RPMI8226 (cell line): ENCODE data around the gene MINPP1.

Experiments
- DNase-seq: peaks from one replicate; pipeline ENCODE4 v3.0.0-alpha.2; 2015

MINPP1 gene

DNA sequence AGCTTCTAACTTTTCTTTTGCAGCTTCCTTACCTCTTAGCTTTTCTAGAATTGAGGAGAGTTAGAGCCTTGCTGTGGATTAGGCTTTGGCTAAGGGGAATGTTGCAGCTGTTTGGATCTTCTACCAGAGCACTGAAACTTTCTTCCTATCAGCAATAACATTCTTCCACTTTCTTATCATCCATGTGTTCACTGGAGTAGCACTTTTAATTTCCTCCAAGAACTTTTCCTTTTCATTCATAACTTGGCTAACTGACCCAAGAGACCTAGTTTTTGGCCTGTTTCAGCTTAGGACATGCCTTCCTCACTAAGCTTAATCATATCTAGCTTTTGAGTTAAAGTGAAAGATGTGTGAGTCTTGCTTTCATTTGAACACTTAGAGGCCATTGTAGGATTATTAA is 19.6 kb downstream of the MINPP1 start:
- no peak for DNase-seq

DNA sequence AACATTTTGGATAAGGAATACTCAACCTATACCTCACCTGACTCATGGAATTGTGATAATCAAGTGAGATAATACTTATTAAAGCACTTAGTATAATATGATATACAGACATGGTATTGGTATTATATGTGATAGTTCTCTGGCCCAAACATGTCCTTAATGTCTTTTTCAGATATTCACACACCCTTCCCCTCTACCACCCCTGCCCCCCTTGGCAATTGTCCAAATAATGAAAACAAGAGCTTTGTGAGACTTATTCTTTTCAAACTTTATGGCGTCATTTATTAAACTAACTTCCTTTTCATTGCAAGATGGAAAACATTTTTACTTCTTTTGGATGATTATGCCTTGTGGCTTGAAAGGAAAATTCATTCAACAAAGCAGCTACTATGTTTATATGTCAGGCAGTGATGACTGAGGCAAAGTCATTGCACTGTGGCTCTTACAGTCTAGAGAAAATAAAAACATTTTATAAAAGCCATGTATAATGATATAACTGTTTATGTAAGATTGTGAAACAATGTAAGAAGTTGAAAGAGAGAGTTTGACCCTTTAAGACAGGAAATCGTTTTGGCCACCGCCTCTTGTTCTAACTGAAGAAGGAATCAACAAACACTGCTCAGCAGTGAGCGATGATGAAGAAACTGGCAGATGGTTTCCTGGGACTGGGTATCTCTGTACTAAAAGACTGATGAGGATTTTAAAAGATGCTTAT is 27.4 kb downstream of the MINPP1 start:
- DNase-seq, result no peak

DNA sequence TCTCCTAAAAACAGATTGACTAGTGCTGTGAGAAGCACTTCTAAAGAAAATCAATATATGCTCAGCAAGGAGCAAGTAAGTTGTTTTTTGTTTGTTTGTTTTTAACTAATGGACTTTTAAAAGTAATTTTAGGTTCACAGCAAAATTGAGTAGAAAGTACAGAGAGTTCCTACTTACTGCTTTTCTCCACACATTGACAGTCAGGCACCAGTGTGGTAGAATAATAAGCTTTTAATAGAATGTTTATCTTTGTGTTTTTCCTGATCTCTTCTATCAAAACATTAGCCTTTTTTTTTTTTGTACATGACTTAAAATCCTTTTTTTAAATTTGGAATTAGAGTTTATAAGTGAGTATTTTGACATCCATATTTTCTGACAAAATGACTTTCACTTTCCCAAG is 28.0 kb downstream of the MINPP1 start:
- no peak for DNase-seq

DNA sequence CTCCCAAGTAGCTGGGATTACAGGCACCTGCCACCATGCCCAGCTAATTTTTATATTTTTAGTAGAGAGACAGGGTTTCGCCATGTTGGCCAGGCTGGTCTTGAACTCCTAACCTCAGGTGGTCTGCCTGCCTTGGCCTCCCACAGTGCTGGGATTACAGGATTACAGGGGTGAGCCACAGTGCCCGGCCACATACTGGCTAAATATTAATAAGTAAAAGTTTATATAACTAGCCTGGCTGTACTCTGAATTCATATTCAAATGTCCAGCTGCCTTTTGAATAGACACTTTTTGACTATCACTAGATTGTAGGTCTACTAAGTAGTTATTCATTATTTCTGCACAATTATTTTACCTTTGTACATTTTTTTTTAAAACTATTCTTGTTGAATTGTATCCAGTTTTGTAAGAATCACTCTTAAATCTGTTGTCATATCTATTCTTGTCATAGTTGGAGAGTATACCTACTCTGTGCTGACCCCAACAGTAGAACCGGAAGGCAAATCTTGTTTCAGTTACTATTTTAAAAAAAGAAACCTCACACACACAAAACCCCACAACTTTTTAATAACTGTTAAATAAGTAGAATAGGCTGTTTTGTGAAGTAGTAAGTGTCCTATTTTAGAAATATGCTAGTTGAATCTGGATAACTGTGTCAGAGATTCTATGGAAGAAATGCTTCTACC is 29.6 kb downstream of the MINPP1 start:
- DNase-seq, result no peak

DNA sequence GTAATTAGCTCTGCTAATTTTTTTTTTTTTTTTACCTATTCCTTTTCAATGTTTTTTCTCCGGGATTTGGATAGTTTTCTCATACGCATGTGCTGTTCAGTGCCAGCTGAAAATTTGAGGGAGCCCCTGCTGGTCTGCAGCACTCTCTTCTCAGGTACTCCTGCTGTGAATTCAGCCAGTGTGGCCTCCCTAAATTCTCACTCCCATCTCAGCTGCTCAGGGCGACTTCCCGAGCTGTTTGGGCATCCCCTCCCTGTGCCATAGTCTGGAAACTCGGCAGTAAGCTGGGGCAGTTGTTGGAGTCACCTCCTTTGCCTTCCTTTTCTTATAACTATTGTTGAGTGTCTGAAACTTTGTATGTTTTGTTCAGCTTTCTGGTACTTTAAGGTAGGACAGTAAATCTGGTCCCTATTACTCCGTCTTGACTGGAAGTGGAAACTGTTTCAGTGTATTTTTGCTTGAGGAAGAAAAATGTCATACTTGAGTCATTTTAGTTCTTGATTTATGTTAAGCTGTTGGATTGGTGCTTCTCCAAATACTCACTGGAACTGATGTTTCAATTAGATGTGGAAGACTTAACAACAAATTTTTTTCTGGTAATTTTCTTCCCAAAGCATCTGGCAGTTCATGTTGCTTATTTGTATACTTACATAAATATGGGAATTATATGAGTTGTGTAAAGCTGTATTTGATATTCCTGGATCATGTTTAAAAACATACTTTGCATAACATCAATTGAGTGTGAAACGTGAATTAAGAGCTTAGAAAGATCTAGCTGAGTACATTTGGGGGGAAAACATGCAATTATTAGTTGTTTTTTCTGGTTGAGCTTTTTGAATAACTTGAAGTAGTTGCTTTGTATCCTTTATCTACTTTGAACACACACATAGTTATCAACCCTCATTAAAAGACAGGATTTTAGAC is 33.7 kb downstream of the MINPP1 start:
- DNase-seq, result no peak

DNA sequence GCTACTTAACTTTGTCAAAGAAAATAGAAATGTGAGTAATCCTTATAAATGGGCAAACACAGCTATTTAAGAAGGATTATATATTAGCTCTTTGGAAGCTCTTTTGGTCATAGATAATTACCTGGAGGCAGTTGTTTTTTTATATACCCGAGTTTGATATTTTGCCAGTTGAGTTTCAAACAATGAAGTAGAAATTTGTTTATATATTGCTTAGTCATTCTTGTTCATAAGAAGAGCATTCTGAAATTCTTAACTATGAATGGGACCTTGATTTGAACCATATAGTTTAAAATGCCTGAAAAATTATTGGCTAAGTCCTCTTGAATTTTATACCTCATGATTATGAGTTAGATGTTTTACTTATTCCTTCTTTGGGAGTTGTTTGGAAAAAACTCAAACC is 36.4 kb downstream of the MINPP1 start:
- no peak for DNase-seq

DNA sequence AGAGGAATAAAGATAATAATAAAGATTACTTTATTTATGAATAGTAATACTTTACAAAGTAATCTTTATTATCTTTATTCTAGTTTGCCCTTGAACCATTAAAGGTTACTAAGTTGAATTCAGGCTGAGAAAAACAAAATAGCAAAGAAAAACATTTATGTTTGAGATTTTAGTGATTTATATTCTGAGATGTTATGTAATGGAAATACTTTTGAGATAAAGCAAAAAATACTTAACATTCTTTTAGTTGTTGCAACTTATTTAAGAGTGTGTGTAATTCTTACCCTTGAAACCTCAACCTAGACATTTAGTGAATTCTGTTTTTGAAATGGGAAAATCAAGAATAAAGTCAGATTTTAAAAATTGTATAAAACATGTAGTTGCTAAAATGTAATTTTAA is 40.0 kb downstream of the MINPP1 start:
- no peak for DNase-seq

DNA sequence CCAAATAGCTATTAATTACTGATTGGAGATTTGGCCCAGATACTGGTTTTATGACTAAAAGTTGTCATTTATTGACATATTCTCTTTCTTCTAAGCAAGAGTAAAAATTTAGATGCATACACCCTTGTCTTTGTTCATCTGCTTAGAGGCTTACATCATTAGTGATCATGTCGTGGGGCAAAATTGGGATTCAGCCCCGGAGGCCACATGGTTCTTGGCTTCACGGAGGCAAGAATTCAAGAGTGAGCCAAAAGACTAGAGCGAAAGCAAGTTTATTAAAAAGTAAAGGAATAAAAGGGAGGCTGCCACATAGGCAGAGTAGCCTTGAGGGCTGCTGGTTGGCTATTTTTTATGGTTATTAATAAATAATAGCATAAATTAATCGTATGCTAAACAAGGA is 41.1 kb downstream of the MINPP1 start:
- no peak for DNase-seq

DNA sequence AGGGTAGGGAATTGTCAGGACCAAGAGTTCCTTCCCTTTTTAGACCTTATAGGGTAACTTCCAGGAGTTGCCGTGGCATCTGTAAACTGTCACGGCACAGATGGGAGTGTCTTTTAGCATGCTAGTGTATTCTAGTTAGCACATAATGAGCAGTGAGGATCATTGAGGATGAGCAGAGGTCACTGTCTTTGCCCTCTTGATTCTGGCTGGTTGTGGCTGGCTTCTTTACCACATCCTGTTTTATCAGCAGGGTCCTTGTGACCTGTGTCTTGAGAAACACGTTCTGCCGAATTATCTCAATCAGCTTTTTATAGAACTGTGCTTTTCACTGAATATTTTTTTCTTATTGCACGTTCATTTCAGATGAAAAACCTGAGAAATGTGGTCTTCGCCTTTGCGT is 41.5 kb downstream of the MINPP1 start:
- DNase-seq, result no peak

DNA sequence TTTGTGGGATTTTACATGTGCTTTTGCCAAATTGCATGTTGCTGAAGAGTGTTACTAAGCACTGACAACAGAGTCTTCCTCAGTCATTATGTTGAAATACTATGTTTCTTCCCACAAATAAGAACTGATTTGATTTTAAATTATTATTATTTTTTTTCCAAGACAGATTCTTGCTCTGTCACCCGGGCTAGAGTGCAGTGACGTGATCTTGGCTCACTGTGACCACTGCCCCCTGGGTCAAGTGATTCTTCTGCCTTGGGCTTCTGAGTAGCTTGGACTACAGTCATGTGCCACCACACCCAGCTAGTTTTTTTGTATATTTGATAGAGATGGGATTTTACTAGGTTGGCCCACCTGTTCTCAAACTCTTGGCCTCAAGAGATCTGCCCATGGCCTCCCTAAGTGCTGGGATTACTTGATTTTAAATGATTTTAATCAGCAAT is 42.3 kb downstream of the MINPP1 start:
- DNase-seq, result no peak

DNA sequence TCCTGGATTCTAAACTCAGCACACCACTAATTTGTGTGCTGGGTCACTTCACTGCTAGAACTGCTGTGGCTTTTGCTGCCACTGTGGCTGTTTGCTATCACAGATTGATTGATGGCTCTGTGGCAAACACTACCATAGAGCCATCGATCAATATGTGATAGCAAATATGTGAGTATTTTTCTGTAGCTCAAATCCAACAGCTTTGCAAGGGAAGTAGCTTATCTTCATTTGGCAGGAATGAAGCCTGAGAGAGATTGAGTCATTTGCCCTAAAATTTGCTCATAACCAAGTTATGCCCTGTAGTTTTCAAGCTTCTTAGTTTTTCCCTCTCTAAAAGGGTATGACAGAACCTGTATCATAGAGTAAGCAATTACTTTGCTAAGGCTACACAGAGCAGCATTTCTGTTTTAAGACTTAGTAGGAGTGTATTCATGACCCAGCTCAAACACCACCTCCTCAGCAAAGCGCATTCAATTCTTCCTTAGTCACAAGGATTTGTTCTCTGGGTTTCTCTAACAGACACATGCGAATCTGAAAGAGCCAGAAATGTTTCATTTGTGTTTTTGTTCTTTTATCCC is 43.1 kb downstream of the MINPP1 start:
- DNase-seq, result no peak

DNA sequence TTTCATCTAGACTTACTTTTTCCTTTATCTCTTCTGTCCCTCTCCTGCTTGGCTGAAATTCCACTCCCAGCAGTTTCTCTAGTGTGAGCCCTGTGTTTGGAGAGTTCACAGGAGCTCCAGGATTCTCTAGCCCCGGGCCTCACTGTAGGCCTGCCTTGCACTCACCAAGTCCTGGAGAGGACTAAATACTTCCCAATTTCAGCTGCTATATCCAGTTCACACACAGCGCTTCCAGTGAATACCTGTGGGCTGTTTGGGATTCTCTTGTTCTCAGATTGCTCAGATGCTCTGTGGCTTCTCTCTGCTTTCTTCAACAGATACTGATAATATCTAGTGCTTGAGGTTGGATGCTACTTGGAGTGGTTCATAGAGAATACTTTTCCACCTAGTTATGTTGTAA is 46.0 kb downstream of the MINPP1 start:
- no peak for DNase-seq

DNA sequence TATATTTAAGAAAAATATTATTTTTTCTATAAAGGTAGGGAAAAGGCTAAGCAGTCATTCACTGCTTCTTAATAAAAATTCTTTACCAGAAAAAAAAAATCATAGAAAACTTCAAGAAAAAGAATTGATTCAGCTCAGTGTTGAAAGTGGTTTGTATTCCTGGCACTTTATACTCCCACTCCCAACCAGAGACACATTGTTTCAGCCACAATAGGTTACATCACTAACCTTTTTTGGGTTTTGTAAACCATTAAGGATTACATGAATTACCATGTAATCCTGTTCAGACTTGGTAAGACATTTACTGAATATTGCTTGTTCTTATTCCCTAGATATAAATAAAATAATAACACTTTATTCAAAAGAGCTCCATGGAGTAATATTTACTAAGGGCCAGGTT is 46.6 kb downstream of the MINPP1 start:
- no peak for DNase-seq

DNA sequence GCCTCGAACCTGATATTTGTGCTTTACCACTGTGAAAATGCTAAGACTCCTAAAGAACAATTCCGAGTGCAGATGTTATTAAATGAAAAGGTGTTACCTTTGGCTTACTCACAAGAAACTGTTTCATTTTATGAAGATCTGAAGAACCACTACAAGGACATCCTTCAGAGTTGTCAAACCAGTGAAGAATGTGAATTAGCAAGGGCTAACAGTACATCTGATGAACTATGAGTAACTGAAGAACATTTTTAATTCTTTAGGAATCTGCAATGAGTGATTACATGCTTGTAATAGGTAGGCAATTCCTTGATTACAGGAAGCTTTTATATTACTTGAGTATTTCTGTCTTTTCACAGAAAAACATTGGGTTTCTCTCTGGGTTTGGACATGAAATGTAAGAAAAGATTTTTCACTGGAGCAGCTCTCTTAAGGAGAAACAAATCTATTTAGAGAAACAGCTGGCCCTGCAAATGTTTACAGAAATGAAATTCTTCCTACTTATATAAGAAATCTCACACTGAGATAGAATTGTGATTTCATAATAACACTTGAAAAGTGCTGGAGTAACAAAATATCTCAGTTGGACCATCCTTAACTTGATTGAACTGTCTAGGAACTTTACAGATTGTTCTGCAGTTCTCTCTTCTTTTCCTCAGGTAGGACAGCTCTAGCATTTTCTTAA is 47.7 kb downstream of the MINPP1 start:
- DNase-seq, result no peak

DNA sequence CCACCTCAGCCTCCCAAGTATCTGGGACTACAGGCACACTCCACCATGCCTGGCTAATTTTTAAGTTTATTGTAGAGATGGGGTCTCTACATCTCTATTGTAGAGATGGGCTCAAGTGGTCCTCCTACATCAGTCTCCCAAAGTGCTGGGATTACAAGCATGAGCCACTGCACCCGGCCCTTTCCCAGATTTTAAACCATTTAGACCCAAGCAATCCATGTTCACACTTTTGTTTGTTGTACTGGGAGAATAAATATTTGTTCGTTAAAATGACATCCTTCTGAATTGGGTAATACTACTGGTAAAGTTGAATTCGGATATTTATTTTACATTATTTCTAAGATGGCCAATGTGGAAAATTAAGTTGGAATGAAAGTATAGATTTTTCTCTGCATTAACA is 52.7 kb downstream of the MINPP1 start:
- DNase-seq, result no peak

DNA sequence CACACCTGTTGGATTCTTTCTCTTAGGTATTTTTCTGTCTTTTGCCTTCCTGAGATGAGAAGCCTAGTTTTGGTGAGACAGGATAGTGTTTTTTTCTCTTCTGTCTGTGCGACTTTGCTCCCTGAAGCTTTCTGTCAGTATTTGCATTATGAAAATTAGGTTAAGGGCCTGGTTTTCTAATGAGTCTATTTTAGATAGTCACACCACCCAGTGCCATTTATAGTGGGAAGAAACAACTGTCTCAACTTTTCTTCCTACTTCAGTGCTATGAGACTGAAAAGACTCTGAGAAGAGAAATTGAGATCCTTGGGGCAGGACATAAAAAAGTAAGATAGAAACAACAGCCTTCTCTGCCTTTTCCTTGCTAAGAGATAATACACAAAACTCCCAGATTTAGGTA is 53.6 kb downstream of the MINPP1 start:
- no peak for DNase-seq

DNA sequence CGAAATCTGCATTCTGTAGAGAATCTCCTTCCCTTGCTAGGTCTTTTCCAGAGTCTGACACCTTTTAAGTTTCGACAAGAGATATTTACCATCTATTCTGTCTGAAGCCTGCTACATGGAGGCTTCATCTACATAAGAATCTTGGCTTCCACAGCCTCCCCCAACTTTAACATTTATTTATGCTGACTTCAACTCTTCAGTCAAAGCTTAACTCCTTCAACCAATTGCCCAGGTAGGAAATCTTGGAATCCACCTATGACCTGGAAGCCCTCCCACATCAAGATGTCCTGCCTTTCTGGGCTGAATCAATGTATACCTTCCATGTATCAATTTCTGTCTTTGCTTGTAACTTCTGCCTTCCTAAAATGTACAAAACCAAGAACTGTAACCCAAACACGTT is 54.7 kb downstream of the MINPP1 start:
- DNase-seq, result no peak

DNA sequence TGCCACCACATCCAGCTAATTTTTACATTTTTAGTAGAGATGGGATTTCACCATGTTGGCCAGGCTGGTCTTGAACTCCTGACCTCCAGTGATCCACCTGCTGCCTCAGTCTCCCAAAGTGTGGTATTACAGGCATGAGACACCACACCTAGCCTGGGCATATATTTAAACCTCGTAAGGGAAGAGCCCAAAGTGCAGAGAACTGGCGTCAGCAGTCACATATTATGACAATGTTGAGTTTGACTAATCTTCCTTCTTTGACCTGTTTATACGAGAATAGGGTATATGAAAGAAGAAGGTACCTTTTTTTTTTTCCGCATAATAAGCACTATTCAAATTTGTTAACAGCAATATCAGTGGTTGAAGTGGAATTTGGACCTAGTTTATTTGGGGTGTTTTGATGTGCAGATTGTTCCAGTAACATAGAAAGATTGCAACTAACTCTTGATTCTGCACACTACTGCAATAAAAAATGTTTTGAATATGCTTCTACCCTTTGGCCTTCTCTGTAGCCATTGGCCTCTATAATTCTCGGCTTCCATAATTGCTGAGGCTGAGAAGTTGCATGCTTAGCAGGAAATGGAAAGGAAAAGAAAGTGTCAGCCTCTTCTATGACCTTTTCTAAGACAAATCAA is 55.9 kb downstream of the MINPP1 start:
- DNase-seq, result peak; percentile 8

DNA sequence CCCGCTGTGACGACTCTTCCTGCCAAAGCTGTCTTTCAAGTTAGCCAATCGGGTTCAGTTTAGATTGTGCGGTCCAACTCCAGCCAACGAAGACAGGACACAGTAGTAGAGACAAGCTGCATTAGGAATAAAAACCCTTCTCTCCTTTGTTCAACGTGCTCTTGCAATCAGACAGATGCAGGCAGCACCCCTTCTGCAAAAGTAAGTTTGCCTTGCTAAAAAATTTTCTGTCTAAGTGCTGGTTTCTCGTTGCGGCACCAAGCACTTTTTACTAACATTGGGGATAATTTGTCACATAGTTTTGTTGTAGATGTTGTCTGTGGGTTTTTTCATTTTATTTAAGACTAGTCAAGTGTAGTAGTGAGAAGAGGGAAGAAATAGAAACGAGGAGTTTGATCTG is 58.1 kb downstream of the MINPP1 start:
- no peak for DNase-seq

DNA sequence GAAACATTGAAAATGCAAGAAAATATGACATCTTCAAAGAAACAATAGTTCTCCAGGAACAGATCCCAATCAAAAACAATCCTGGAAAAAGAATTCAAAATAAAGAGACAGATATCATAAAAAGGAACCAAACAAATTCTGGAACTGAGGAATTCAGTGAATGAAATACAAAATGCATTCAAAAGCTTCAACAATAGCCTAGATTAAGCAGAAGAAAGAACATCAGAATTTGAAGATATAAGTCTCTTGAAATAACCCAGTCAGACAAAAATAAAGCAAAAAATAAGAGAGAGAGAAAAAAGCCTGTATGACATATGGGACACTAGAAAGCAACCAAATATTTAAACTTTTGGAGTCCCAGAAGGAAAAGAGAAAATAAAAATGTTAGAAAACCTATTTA is 60.3 kb downstream of the MINPP1 start:
- no peak for DNase-seq

DNA sequence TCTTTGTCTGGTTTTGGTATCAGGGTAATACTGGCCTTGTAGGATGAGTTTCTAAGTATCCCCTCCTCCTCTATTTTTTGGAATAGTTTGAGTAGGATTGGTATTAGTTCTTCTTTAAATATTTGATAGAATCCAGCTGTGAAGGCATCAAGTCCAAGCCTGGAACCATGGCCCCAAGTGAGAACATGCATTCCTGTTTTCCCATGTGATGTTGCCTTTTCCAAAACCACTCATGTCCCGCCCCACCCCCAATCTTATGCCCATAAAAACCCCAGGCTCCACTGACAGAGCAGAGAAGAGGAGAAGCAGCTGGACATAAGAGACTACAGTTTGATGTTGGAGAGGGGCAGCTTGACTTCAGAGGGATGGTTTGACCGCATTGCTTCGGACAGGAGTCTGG is 71.2 kb downstream of the MINPP1 start:
- no peak for DNase-seq

DNA sequence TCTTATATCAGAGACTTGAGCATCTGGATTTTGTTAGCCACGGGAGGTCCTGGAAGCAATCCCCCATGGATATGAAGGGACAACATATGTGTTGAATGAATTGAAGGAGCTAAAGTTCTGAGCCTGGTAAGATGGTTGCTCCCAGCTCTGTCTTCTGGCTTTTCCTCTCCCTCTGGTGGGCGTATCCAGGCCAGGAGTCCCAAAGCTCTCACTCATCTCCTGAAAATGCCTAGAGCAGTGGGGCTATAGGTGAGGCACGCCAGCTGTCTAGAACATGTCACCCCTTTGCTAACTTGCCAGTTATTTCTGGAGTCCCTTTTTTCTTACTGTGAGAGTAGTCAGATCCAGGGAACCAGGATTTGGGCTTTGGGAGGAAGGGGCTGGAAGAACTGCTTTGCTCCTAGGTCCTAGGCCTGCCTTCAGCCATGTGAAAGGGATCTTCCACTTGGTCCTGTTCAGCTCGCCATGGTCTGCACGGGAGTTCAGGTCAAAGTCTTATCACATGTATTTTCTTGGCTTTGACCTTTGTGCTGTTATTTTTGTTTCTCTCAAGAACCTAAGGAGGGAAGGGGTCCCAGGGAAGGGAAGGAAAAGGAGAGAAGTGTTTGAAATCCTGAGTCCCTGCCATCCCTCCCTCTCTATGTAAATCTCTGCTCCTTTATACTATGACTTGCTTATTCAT is 73.6 kb downstream of the MINPP1 start:
- DNase-seq, result no peak
